GM12878 (cell line): ENCODE results near the gene KLHL24. TPM values are rescaled to one million over a fixed set of nuclear protein-coding genes. Genes with fewer than 3 reads are reported as not detected.

Experiments used
- ATAC-seq: fragments of 200-7000 bp; cut with Tn5 transposase; 3 replicates; pipeline ENCODE4 v1.9.1; 2020; ENCODE audit warnings: mild to moderate bottlenecking, moderate library complexity
- BruUV-seq: library from RNA; stranded (reverse); fragments of 400-500 nt; replicated peaks from 2 replicates; lab custom pipeline; 2021; lab: Mats Ljungman, UMichigan
- CTCF ChIA-PET: fragments of 300-600 bp; sonication (Branson Sonifier 250); formaldehyde crosslinking; extraction: SDS; loops from one replicate; lab custom pipeline; 2021; ENCODE audit warnings: inconsistent platforms; lab: Yijun Ruan, JAX
- POLR2A ChIA-PET: fragments of 350-600 bp; formaldehyde crosslinking; extraction: SDS; loops from one replicate; lab custom pipeline; 2021; ENCODE audit warnings: inconsistent platforms; lab: Charles Lee
- RAD21 ChIA-PET: fragments of 300-600 bp; sonication (Branson Sonifier 250); formaldehyde crosslinking; loops from one replicate; lab custom pipeline; 2023; ENCODE audit warnings: antibody characterized with exemption; ENCODE audit not compliant: unreplicated experiment; lab: Charles Lee
- SMC1A ChIA-PET: fragments of 300-600 bp; sonication (Branson Sonifier 250); formaldehyde crosslinking; loops from one replicate; lab custom pipeline; 2023; ENCODE audit not compliant: unreplicated experiment, uncharacterized antibody; lab: Charles Lee
- DNase-seq: peaks from one replicate; pipeline ENCODE4 v3.0.0-alpha.2; 2011; ENCODE audit warnings: low read depth, low spot score
- FAIRE-seq: peaks from 3 replicates; lab custom pipeline; 2011; peaks lifted over from hg19 to GRCh38; lab: Jason Lieb, UNC
- H2AFZ ChIP-seq: 2 replicates; pipeline ENCODE4 v1.6.0; 2011; ENCODE audit warnings: low read depth, low read length, control low read depth; ENCODE audit not compliant: control insufficient read depth
- H3K27ac ChIP-seq: 2 replicates; pipeline ENCODE4 v1.5.1; 2011; ENCODE audit warnings: control low read depth; ENCODE audit not compliant: control insufficient read depth, insufficient read depth
- H3K27me3 ChIP-seq, 2 experiments: replicated peaks in 1 of 2; 2 replicates each; pipeline versions ENCODE4 v1.6.0 to v1.6.1; 2011; ENCODE audit warnings: low read length in 1 of 2; ENCODE audit not compliant: control insufficient read depth in 2 of 2, insufficient read depth in 2 of 2
- H3K36me3 ChIP-seq, 2 experiments: 2 replicates each; pipeline ENCODE4 v1.5.1; 2011; ENCODE audit warnings: low read length in 1 of 2; ENCODE audit not compliant: control insufficient read depth in 2 of 2, insufficient read depth in 2 of 2
- H3K4me1 ChIP-seq: 2 replicates; pipeline ENCODE4 v1.6.1; 2011; ENCODE audit warnings: mild to moderate bottlenecking, low read length, moderate library complexity, mixed read lengths; ENCODE audit not compliant: control insufficient read depth, insufficient read depth
- H3K4me2 ChIP-seq: 2 replicates; pipeline ENCODE4 v1.6.0; 2011; ENCODE audit warnings: control low read depth; ENCODE audit not compliant: control insufficient read depth, insufficient read depth
- H3K4me3 ChIP-seq: fragments of 200-600 bp; sonication (generic); 2 replicates; pipeline ENCODE4 v1.5.1; 2016
- H3K79me2 ChIP-seq: 2 replicates; pipeline ENCODE4 v1.6.0; 2011; ENCODE audit warnings: low read length; ENCODE audit not compliant: control insufficient read depth, insufficient read depth
- H3K9ac ChIP-seq: 2 replicates; pipeline ENCODE4 v1.8.0; 2011; ENCODE audit warnings: low read length, control low read depth, mixed read lengths; ENCODE audit not compliant: control insufficient read depth, insufficient read depth
- H3K9me3 ChIP-seq: replicated peaks from 3 replicates; pipeline ENCODE4 v1.5.1; 2011; ENCODE audit warnings: mild to moderate bottlenecking, low read length; ENCODE audit not compliant: control insufficient read depth, insufficient read depth
- H4K20me1 ChIP-seq: 2 replicates; pipeline ENCODE4 v1.6.0; 2011; ENCODE audit not compliant: control insufficient read depth, insufficient read depth
- BCLAF1 ChIP-seq: fragments of 450-650 bp; IDR thresholded peaks from 2 replicates; pipeline ENCODE4 v1.6.1; 2017; ENCODE audit warnings: antibody characterized with exemption, mild to moderate bottlenecking, moderate library complexity
- CHD2 ChIP-seq: IDR thresholded peaks from 2 replicates; pipeline ENCODE4 v1.6.1; 2011; ENCODE audit warnings: low read depth, low read length, improper control_type of control experiment, borderline replicate concordance
- CREB1 ChIP-seq: IDR thresholded peaks from 2 replicates; pipeline ENCODE4 v1.6.1; 2012; ENCODE audit warnings: low read depth, mild to moderate bottlenecking, inconsistent platforms
- FOXK2 ChIP-seq: fragments of 450-650 bp; IDR thresholded peaks from 2 replicates; pipeline ENCODE4 v1.6.1; 2017; ENCODE audit warnings: mild to moderate bottlenecking, moderate library complexity
- IRF3 ChIP-seq: fragments of 450-650 bp; IDR thresholded peaks from 2 replicates; pipeline ENCODE4 v1.6.1; 2014; ENCODE audit warnings: mild to moderate bottlenecking
- JUNB ChIP-seq: IDR thresholded peaks from 2 replicates; pipeline ENCODE4 v1.6.1; 2016; ENCODE audit warnings: antibody characterized with exemption, mild to moderate bottlenecking
- MYC ChIP-seq: IDR thresholded peaks from 2 replicates; pipeline ENCODE4 v1.6.1; 2011; ENCODE audit warnings: mild to moderate bottlenecking, low read length, moderate library complexity, inconsistent platforms; ENCODE audit not compliant: insufficient read depth, insufficient replicate concordance, insufficient read length, severe bottlenecking
- NR2F1 ChIP-seq: fragments of 450-650 bp; conservative IDR thresholded peaks from 2 replicates; pipeline ENCODE4 v1.6.1; 2017; ENCODE audit warnings: mild to moderate bottlenecking
- PAX8 ChIP-seq: fragments of 450-650 bp; IDR thresholded peaks from 2 replicates; pipeline ENCODE4 v1.6.1; 2017; ENCODE audit warnings: mild to moderate bottlenecking, moderate library complexity
- PKNOX1 ChIP-seq: fragments of 450-650 bp; IDR thresholded peaks from 2 replicates; pipeline ENCODE4 v1.6.1; 2016; ENCODE audit warnings: mild to moderate bottlenecking
- POU2F2 ChIP-seq: IDR thresholded peaks from 3 replicates; pipeline ENCODE4 v1.6.1; 2011; ENCODE audit warnings: low read depth, mild to moderate bottlenecking, low read length, borderline replicate concordance
- RAD21 ChIP-seq: IDR thresholded peaks from 2 replicates; pipeline ENCODE4 v1.6.1; 2011; ENCODE audit warnings: mild to moderate bottlenecking, low read depth, low read length, moderate library complexity; ENCODE audit not compliant: insufficient read depth
- RELA ChIP-seq: fragments of 450-650 bp; IDR thresholded peaks from 2 replicates; pipeline ENCODE4 v1.8.0; 2014; ENCODE audit warnings: borderline replicate concordance; ENCODE audit not compliant: partially characterized antibody
- RFX5 ChIP-seq: IDR thresholded peaks from 2 replicates; pipeline ENCODE4 v1.6.1; 2011; ENCODE audit warnings: low read depth, low read length, improper control_type of control experiment
- YBX1 ChIP-seq: fragments of 450-650 bp; IDR thresholded peaks from 2 replicates; pipeline ENCODE4 v1.6.1; 2016; ENCODE audit warnings: antibody characterized with exemption
- ZNF24 ChIP-seq: fragments of 450-650 bp; IDR thresholded peaks from 2 replicates; pipeline ENCODE4 v1.6.1; 2017; ENCODE audit warnings: antibody characterized with exemption, mild to moderate bottlenecking
- in situ Hi-C: fragments of 300-500 bp; cut with MboI; formaldehyde crosslinking; loops from 9 replicates; pipeline ENCODE4 v1.14.3; 2018; ENCODE audit warnings: mixed read lengths
- intact Hi-C: fragments of 100-400 bp; cut with micrococcal nuclease; formaldehyde crosslinking; loops from one replicate; pipeline ENCODE4 v1.14.2; 2022; ENCODE audit not compliant: unreplicated experiment
- polyA plus RNA-seq, 11 experiments: library from polyadenylated mRNA; depleted of rRNA in 4 of 11; unstranded in 6 of 11; stranded (reverse) in 5 of 11; fragments of >200 nt; fragmentation: Nextera tagmentation in 4 of 11; fragmentation: Illumina TruSeq in 1 of 11; extraction: Ambion mirVana in 4 of 11; extraction: Trizol in 1 of 11; gene quantifications; 1 replicate in 1 of 11; 2 replicates in 10 of 11; pipeline versions ENCODE4 v1.2.1 to v1.2.3, GENCODE V29; 2011 to 2016; ENCODE audit warnings: inconsistent platforms in 2 of 11, missing spikeins in 2 of 11, low read depth in 1 of 11
- total RNA-seq, 4 experiments: library from RNA; depleted of rRNA in 3 of 4; stranded (reverse); fragments of >200 nt in 3 of 4; fragmentation: Illumina TruSeq in 1 of 4; extraction: Trizol in 1 of 4; gene quantifications; 2 replicates each; pipeline versions ENCODE4 v1.2.1 to v1.2.3, GENCODE V29; 2013 to 2021

KLHL24 gene
- total and polyA plus RNA-seq, 10 of the 15 experiments (the other 5 are each of a cell fraction or from before 2014, with no cell fraction given) = 0.91 to 24.3 (median 5.3) TPM

GRCh38 chr3:183711516-183711915 is 76.1 kb downstream of the KLHL24 start (continued):
- no peak for TF ChIP-seq POU2F2
- no peak for TF ChIP-seq JUNB
- TF ChIP-seq FOXK2 = no peak

- POLR2A ChIA-PET = no interaction called here
- H3K4me1 ChIP-seq = no peaks in the 10 kb centered on the region
- H3K4me3 ChIP-seq = no peak overlapping the region
- no peaks in the 10 kb centered on the region; a peak in 2 of 4 replicates for H3K36me3 ChIP-seq
- FAIRE-seq = no peak
- H2AFZ ChIP-seq = no peak overlapping the region
- in situ Hi-C loops = no loop called here
- CTCF ChIA-PET = no interaction called here
- SMC1A ChIA-PET = no interaction called here
- BruUV-seq = no TSS peak
- no peak overlapping the region for H3K9ac ChIP-seq
- RAD21 ChIA-PET = no interaction called here
- no peaks in the 10 kb centered on the region; the same call in 2 of the 3 replicates for H3K9me3 ChIP-seq
- intact Hi-C loops = no loop called here
- H3K79me2 ChIP-seq = peaks cover 21% of the 10 kb centered on the region
- H4K20me1 ChIP-seq = no peaks in the 10 kb centered on the region; the same call in 1 of the 2 replicates
- H3K27ac ChIP-seq = no peak overlapping the region
- no peak overlapping the region for H3K4me2 ChIP-seq
- H3K27me3 ChIP-seq = no peaks in the 10 kb centered on the region
- no peak for ATAC-seq
- no peak for TF ChIP-seq CHD2
- no peak for TF ChIP-seq YBX1
- no peak for TF ChIP-seq RAD21
- TF ChIP-seq MYC = no peak
- no peak for TF ChIP-seq PKNOX1
- TF ChIP-seq NR2F1 = no peak
- no peak for TF ChIP-seq BCLAF1
- no peak for TF ChIP-seq CREB1
- no peak for TF ChIP-seq IRF3
- TF ChIP-seq PAX8 = no peak
- TF ChIP-seq RFX5 = no peak
- no peak for TF ChIP-seq RELA
- TF ChIP-seq ZNF24 = no peak
- TF ChIP-seq, all 136 proteins: peak for 0
- DNase-seq = no peak
Observed at GRCh38 chr3:183714622-183715021, 79.2 kb downstream of the KLHL24 start.
